HG03280 (cell line): Measurements from ENCODE around the gene CDK5RAP1.

Source experiments
- ATAC-seq: cut with Tn5 transposase; IDR thresholded peaks from one replicate; pipeline ENCODE4 v1.9.1; 2021; ENCODE audit warnings: mild to moderate bottlenecking, moderate library complexity; ENCODE audit not compliant: unreplicated experiment

The CDK5RAP1 gene

GRCh38 chr20:33336375-33336774 lies 64.9 kb downstream of the CDK5RAP1 start:
- no peak for ATAC-seq

GRCh38 chr20:33334111-33334510 lies 67.2 kb downstream of the CDK5RAP1 start:
- no peak for ATAC-seq

- no peak for ATAC-seq
Measured at GRCh38 chr20:33333616-33334015, 67.7 kb downstream of the CDK5RAP1 start.

- ATAC-seq, result no peak
Measured at GRCh38 chr20:33332905-33333456, 68.3 kb downstream of the CDK5RAP1 start.

- ATAC-seq, result no peak
Measured at GRCh38 chr20:33328157-33329137, 72.9 kb downstream of the CDK5RAP1 start.

- ATAC-seq, result no peak
Measured at GRCh38 chr20:33325350-33325749, 76.0 kb downstream of the CDK5RAP1 start.

- ATAC-seq, result no peak
Measured at GRCh38 chr20:33323236-33323635, 78.1 kb downstream of the CDK5RAP1 start.

- no peak for ATAC-seq
Measured at GRCh38 chr20:33322456-33322855, 78.9 kb downstream of the CDK5RAP1 start.

- no peak for ATAC-seq
Measured at GRCh38 chr20:33320006-33320405, 81.3 kb downstream of the CDK5RAP1 start.

GRCh38 chr20:33318096-33318429 lies 83.3 kb downstream of the CDK5RAP1 start:
- ATAC-seq, result no peak

- ATAC-seq, result no peak
Measured at GRCh38 chr20:33317424-33318095, 83.8 kb downstream of the CDK5RAP1 start.

GRCh38 chr20:33316958-33317357 lies 84.4 kb downstream of the CDK5RAP1 start:
- ATAC-seq, result no peak

GRCh38 chr20:33316343-33316742 lies 85.0 kb downstream of the CDK5RAP1 start:
- ATAC-seq, result no peak

- ATAC-seq, result no peak
Measured at GRCh38 chr20:33313686-33314314, 87.5 kb downstream of the CDK5RAP1 start.

GRCh38 chr20:33312583-33312982 lies 88.7 kb downstream of the CDK5RAP1 start:
- ATAC-seq, result no peak

GRCh38 chr20:33311996-33312395 lies 89.3 kb downstream of the CDK5RAP1 start:
- no peak for ATAC-seq

GRCh38 chr20:33311011-33311410 lies 90.3 kb downstream of the CDK5RAP1 start:
- no peak for ATAC-seq

- no peak for ATAC-seq
Measured at GRCh38 chr20:33310327-33310899, 90.9 kb downstream of the CDK5RAP1 start.

- ATAC-seq, result no peak
Measured at GRCh38 chr20:33309631-33310030, 91.7 kb downstream of the CDK5RAP1 start.
